ENCODE measurements around the gene HSPB6.
A peak's percentile ranks its signal among the peaks of the same experiment; 100 is the strongest.

DNA sequence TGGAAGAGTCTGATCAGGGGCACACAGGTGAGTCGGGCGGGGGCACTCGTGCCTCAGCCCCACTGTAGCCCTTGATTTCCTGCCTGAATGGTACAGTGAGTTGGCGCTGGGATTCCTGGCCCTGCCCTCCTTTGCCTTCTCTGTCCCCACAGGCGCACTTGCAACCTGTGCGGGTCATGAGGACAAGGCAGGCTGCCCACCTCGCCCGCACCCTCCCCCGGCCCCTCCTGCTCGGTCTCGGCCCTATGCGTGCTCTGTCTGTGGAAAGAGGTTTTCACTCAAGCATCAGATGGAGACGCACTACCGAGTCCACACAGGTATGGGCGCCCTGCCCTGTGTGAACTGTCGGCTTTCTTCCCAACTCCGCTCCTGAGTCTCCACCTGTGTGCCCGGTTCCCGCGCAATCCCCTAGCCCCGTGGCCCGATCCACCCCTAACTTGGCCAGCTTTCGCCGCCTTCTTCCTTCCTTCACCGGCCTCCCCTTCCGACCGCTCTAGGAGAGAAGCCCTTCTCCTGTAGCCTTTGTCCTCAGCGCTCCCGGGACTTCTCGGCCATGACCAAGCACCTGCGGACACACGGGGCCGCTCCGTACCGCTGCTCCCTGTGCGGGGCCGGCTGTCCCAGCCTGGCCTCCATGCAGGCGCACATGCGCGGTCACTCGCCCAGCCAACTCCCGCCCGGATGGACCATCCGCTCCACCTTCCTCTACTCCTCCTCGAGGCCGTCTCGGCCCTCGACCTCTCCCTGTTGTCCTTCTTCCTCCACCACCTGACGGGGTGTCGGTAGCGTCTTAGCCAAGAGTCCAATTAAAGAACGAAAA is 40.6 kb downstream of the HSPB6 start:
- TF ChIP-seq, protein P1, sequence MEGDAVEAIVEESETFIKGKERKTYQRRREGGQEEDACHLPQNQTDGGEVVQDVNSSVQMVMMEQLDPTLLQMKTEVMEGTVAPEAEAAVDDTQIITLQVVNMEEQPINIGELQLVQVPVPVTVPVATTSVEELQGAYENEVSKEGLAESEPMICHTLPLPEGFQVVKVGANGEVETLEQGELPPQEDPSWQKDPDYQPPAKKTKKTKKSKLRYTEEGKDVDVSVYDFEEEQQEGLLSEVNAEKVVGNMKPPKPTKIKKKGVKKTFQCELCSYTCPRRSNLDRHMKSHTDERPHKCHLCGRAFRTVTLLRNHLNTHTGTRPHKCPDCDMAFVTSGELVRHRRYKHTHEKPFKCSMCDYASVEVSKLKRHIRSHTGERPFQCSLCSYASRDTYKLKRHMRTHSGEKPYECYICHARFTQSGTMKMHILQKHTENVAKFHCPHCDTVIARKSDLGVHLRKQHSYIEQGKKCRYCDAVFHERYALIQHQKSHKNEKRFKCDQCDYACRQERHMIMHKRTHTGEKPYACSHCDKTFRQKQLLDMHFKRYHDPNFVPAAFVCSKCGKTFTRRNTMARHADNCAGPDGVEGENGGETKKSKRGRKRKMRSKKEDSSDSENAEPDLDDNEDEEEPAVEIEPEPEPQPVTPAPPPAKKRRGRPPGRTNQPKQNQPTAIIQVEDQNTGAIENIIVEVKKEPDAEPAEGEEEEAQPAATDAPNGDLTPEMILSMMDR (IDR thresholded peaks at IDR 0.05; ENCODE audit: low read depth, low read length, missing input control) = no peak
- TF ChIP-seq, protein P2, sequence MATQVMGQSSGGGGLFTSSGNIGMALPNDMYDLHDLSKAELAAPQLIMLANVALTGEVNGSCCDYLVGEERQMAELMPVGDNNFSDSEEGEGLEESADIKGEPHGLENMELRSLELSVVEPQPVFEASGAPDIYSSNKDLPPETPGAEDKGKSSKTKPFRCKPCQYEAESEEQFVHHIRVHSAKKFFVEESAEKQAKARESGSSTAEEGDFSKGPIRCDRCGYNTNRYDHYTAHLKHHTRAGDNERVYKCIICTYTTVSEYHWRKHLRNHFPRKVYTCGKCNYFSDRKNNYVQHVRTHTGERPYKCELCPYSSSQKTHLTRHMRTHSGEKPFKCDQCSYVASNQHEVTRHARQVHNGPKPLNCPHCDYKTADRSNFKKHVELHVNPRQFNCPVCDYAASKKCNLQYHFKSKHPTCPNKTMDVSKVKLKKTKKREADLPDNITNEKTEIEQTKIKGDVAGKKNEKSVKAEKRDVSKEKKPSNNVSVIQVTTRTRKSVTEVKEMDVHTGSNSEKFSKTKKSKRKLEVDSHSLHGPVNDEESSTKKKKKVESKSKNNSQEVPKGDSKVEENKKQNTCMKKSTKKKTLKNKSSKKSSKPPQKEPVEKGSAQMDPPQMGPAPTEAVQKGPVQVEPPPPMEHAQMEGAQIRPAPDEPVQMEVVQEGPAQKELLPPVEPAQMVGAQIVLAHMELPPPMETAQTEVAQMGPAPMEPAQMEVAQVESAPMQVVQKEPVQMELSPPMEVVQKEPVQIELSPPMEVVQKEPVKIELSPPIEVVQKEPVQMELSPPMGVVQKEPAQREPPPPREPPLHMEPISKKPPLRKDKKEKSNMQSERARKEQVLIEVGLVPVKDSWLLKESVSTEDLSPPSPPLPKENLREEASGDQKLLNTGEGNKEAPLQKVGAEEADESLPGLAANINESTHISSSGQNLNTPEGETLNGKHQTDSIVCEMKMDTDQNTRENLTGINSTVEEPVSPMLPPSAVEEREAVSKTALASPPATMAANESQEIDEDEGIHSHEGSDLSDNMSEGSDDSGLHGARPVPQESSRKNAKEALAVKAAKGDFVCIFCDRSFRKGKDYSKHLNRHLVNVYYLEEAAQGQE (IDR thresholded peaks at IDR 0.05) = no peak
- TF ChIP-seq SP1 (IDR thresholded peaks at IDR 0.05) (no peak), TAF1 (conservative IDR thresholded peaks at IDR 0.05) (no peak), GABPA (IDR thresholded peaks at IDR 0.05 in 1 of 2, conservative IDR thresholded peaks at IDR 0.05 in 1 of 2) (no peak), YY1 (IDR thresholded peaks at IDR 0.05) (peak; percentile 68), EGR1 (IDR thresholded peaks at IDR 0.05; ENCODE audit: low read depth in 2 of 2) (no peak), HNF4A (conservative IDR thresholded peaks at IDR 0.05) (no peak), RXRA (IDR thresholded peaks at IDR 0.05) (no peak), ATF3 (IDR thresholded peaks at IDR 0.05) (no peak)
